HepG2 (cell line): Measurements from ENCODE around the gene ARIH2. TPM values are rescaled to one million over a fixed set of nuclear protein-coding genes. Genes with fewer than 3 reads are reported as not detected.

ENCODE experiments used
- ATAC-seq: fragments of 200-7000 bp; cut with Tn5 transposase; 3 replicates; pipeline ENCODE4 v1.9.1; 2020; ENCODE audit warnings: mild to moderate bottlenecking, moderate library complexity
- BruUV-seq: library from RNA; stranded (reverse); fragments of 400-500 nt; replicated peaks from 2 replicates; lab custom pipeline; 2021; lab: Mats Ljungman, UMichigan
- CTCF ChIA-PET: fragments of 300-600 bp; formaldehyde crosslinking; extraction: SDS; loops from one replicate; lab custom pipeline; 2021; ENCODE audit warnings: low total read pairs, inconsistent platforms, low intra/inter-chr PET ratio; lab: Yijun Ruan, JAX
- POLR2A ChIA-PET: fragments of 350-600 bp; sonication (Branson Sonifier 250); formaldehyde crosslinking; loops from one replicate; lab custom pipeline; 2020; ENCODE audit warnings: antibody characterized with exemption, inconsistent platforms; lab: Yijun Ruan, JAX
- DNase-seq: peaks from one replicate; pipeline ENCODE4 v3.0.0-alpha.2; 2015; ENCODE audit warnings: low spot score
- FAIRE-seq: peaks from 3 replicates; lab custom pipeline; 2011; peaks lifted over from hg19 to GRCh38; lab: Jason Lieb, UNC
- H2AFZ ChIP-seq: one replicate; pipeline ENCODE4 v1.6.1; 2011; ENCODE audit warnings: low read length, inconsistent platforms
- H3K27ac ChIP-seq: fragments of 300-600 bp; 3 replicates; pipeline ENCODE4 v1.8.0; 2011; ENCODE audit warnings: mixed run types, mild to moderate bottlenecking, mixed read lengths, low read length, inconsistent platforms; ENCODE audit not compliant: insufficient read depth; ENCODE audit errors: extremely low read length
- H3K27me3 ChIP-seq, 2 experiments: fragments of 200-600 bp in 1 of 2; 2 replicates in 1 of 2; 3 replicates in 1 of 2; pipeline versions ENCODE4 v1.6.0 to v1.8.0; 2011; ENCODE audit warnings: low read length in 2 of 2, mild to moderate bottlenecking in 2 of 2, moderate library complexity in 2 of 2, inconsistent platforms in 1 of 2; ENCODE audit not compliant: insufficient read depth in 2 of 2, control insufficient read depth in 1 of 2
- H3K36me3 ChIP-seq, 2 experiments: fragments of 200-600 bp in 1 of 2; replicated peaks in 1 of 2; 2 replicates in 1 of 2; 3 replicates in 1 of 2; pipeline versions ENCODE4 v1.5.1 to v1.8.0; 2011; ENCODE audit warnings: low read length in 2 of 2, inconsistent platforms in 1 of 2; ENCODE audit not compliant: insufficient read depth in 2 of 2, control insufficient read depth in 1 of 2
- H3K4me1 ChIP-seq: 2 replicates; pipeline ENCODE4 v1.5.1; 2012; ENCODE audit warnings: low read length, inconsistent platforms; ENCODE audit not compliant: insufficient read depth
- H3K4me2 ChIP-seq: 2 replicates; pipeline ENCODE4 v1.6.0; 2011; ENCODE audit warnings: low read depth, low read length, inconsistent platforms
- H3K4me3 ChIP-seq, 3 experiments: fragments of 200-600 bp in 1 of 3; sonication (generic), shearing (Covaris generic) in 1 of 3; replicated peaks in 1 of 3; 2 replicates each; pipeline ENCODE4 v1.5.1; 2011 to 2016; ENCODE audit warnings: low read length in 3 of 3, inconsistent platforms in 2 of 3, low read depth in 2 of 3, mild to moderate bottlenecking in 2 of 3, control low read depth in 1 of 3, mixed read lengths in 1 of 3; ENCODE audit not compliant: insufficient read depth in 1 of 3
- H3K79me2 ChIP-seq: one replicate; pipeline ENCODE4 v1.6.1; 2011; ENCODE audit warnings: low read length, inconsistent platforms; ENCODE audit not compliant: insufficient read depth
- H3K9ac ChIP-seq: 2 replicates; pipeline ENCODE4 v1.6.0; 2011; ENCODE audit warnings: mild to moderate bottlenecking, low read depth, low read length, inconsistent platforms; ENCODE audit not compliant: insufficient read depth
- H3K9me3 ChIP-seq: 2 replicates; pipeline ENCODE4 v1.5.1; 2012; ENCODE audit warnings: mild to moderate bottlenecking, low read length
- H4K20me1 ChIP-seq: 2 replicates; pipeline ENCODE4 v1.6.0; 2011; ENCODE audit warnings: inconsistent platforms, mild to moderate bottlenecking, low read length, moderate library complexity; ENCODE audit not compliant: insufficient read depth
- CEBPB ChIP-seq: IDR thresholded peaks from 2 replicates; pipeline ENCODE4 v1.6.1; 2011; ENCODE audit warnings: low read depth, low read length, improper control_type of control experiment, borderline replicate concordance
- ERF ChIP-seq: IDR thresholded peaks from 2 replicates; pipeline ENCODE4 v1.6.1; 2018; ENCODE audit warnings: missing biosample characterization, missing genetic modification reagents
- GZF1 ChIP-seq: sonication (generic); formaldehyde crosslinking; IDR thresholded peaks from 2 replicates; pipeline ENCODE4 v1.5.1; 2020; ENCODE audit warnings: mild to moderate bottlenecking, missing genetic modification reagents
- KDM5B ChIP-seq: sonication (generic); formaldehyde crosslinking; IDR thresholded peaks from 2 replicates; pipeline ENCODE4 v1.4.0; 2020; ENCODE audit warnings: missing genetic modification reagents, mild to moderate bottlenecking, borderline replicate concordance
- KLF12 ChIP-seq: sonication (generic); formaldehyde crosslinking; IDR thresholded peaks from 2 replicates; pipeline ENCODE4 v1.4.0; 2020; ENCODE audit warnings: missing genetic modification reagents, borderline replicate concordance
- NCOR1 ChIP-seq: fragments of 200-600 bp; sonication (generic); IDR thresholded peaks from 2 replicates; pipeline ENCODE4 v1.7.0; 2017; ENCODE audit warnings: antibody characterized with exemption, low read length, borderline replicate concordance
- RFX1 ChIP-seq: fragments of 450-650 bp; IDR thresholded peaks from 2 replicates; pipeline ENCODE4 v1.6.1; 2017
- SETDB1 ChIP-seq: sonication (generic); formaldehyde crosslinking; IDR thresholded peaks from 2 replicates; pipeline ENCODE4 v1.5.1; 2020; ENCODE audit warnings: missing genetic modification reagents, mild to moderate bottlenecking, borderline replicate concordance
- SMYD3 ChIP-seq: sonication (generic); formaldehyde crosslinking; IDR thresholded peaks from 2 replicates; pipeline ENCODE4 v1.8.1; 2023; ENCODE audit warnings: mild to moderate bottlenecking, missing genetic modification reagents
- XRCC5 ChIP-seq: fragments of 200-400 bp; formaldehyde crosslinking; optimal IDR thresholded peaks from 2 replicates; pipeline ENCODE3; 2017; ENCODE audit warnings: mild to moderate bottlenecking, low read length
- ZNF160 ChIP-seq: sonication (generic); formaldehyde crosslinking; IDR thresholded peaks from 2 replicates; pipeline ENCODE4 v1.8.0; 2022; ENCODE audit warnings: mild to moderate bottlenecking, inconsistent platforms, missing genetic modification reagents
- ZNF343 ChIP-seq: sonication (generic); formaldehyde crosslinking; IDR thresholded peaks from 2 replicates; pipeline ENCODE4 v1.4.0; 2020; ENCODE audit warnings: mild to moderate bottlenecking, missing genetic modification reagents
- ZNF780A ChIP-seq: sonication (generic); formaldehyde crosslinking; IDR thresholded peaks from 2 replicates; pipeline ENCODE4 v1.8.0; 2022; ENCODE audit warnings: mild to moderate bottlenecking, missing genetic modification reagents, moderate library complexity
- ZNF841 ChIP-seq: sonication (generic); formaldehyde crosslinking; IDR thresholded peaks from 2 replicates; pipeline ENCODE4 v1.8.1; 2023; ENCODE audit warnings: missing genetic modification reagents, borderline replicate concordance
- ZNF883 ChIP-seq: sonication (generic); formaldehyde crosslinking; IDR thresholded peaks from 2 replicates; pipeline ENCODE4 v1.5.1; 2020; ENCODE audit warnings: mild to moderate bottlenecking, missing genetic modification reagents; ENCODE audit errors: not compliant biosample characterization
- WGBS: methylation state at CpG from one replicate; pipeline ENCODE4 v1.1.6; 2017; ENCODE audit warnings: low lambda C conversion rate; 5-methylcytosine and 5-hydroxymethylcytosine counted together
- in situ Hi-C: cut with HindIII; loops from 2 replicates; pipeline ENCODE4 v1.10.0; 2017; ENCODE audit warnings: low pct_unique_long_range_greater_than_20kb; ENCODE audit not compliant: extremely low pct_ligation_motif_present
- intact Hi-C: fragments of 100-400 bp; cut with micrococcal nuclease; formaldehyde crosslinking; loops from one replicate; pipeline ENCODE4 v1.10.0; 2022; ENCODE audit not compliant: unreplicated experiment
- polyA plus RNA-seq, 8 experiments: library from polyadenylated mRNA; depleted of rRNA in 3 of 8; stranded (reverse) in 7 of 8; unstranded in 1 of 8; fragments of >200 nt; fragmentation: Illumina TruSeq in 4 of 8; extraction: Trizol in 4 of 8; gene quantifications; 2 replicates each; pipeline versions ENCODE4 v1.2.1 to v1.2.3, GENCODE V29; 2011 to 2016; ENCODE audit warnings: low read depth in 4 of 8, missing spikeins in 1 of 8, mixed read lengths in 1 of 8; ENCODE audit not compliant: insufficient read depth in 1 of 8
- total RNA-seq, 5 experiments: library from RNA; depleted of rRNA; stranded (reverse); fragments of >200 nt; fragmentation: Illumina TruSeq; extraction: Trizol; gene quantifications; 2 replicates each; pipeline ENCODE4 v1.2.3, GENCODE V29; 2016; ENCODE audit warnings: low read depth in 1 of 5
- TF ChIP-seq, protein P1 (sequence below): sonication (generic); formaldehyde crosslinking; conservative IDR thresholded peaks from 2 replicates; pipeline ENCODE4 v1.8.0; 2022; ENCODE audit warnings: mild to moderate bottlenecking, moderate library complexity, missing genetic modification reagents

ARIH2 gene
- total and polyA plus RNA-seq, 2 of the 13 experiments (the other 11 are each of a cell fraction or from before 2014, with no cell fraction given) = 64.8 to 83.3 TPM

DNA sequence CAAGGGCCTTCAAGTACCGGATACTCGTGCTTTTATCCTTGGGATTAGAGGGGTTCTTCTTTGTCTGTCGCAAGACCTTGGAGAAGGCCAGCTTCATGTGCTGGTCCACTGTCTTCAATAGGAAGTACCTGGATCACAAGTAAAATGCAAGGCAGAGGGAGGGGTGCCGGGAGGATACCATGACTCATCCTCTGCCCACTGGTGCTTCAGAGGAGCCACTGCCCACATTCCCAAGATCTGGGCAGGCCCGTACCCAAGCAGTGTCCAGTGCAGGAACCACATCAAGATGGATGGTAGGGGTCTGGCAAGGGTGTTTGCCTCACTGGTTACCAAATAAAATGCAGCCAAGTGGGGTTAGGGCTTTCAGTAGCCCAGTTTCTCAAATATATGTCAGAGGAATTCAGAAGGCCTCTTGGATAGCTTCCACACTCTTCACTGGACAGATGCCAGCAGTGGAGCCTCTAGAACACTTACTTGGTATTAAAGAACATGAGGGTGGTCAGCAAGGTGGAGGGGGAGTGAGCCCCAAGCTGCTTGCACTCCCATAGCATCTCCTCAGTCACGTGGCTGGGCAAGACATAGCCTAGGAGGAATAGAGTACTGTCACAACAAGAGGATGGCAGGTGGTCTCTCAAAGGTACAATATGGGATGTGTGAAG is 114.1 kb downstream of the ARIH2 start:
- DNase-seq (no peak), ATAC-seq (no peak), FAIRE-seq (no peak)
- in situ Hi-C loops = no loop called here
- Histone ChIP-seq H3K27ac (no peak overlapping the region), H2AFZ (no peak overlapping the region), H3K9me3 (no peaks in the 10 kb centered on the region), H3K4me2 (no peak overlapping the region), H4K20me1 (no peaks in the 10 kb centered on the region), H3K36me3 (peaks cover 20 to 67% of the 10 kb centered on the region in 2 experiments), H3K9ac (no peak overlapping the region), H3K79me2 (peaks cover 12% of the 10 kb centered on the region), H3K4me1 (peaks cover 18% of the 10 kb centered on the region), H3K27me3 (no peaks in the 10 kb centered on the region), H3K4me3 (no peak overlapping the region)
- BruUV-seq = no TSS peak
- intact Hi-C loops = no loop called here
- ChIA-PET POLR2A (no interaction called here), CTCF (no interaction called here)
- WGBS = 95% methylated on average over 6 of the region's 6 CpGs
- TF ChIP-seq KDM5B (no peak), ZNF160 (CRISPR knock-in tag) (no peak), SETDB1 (CRISPR knock-in tag) (no peak), ZNF883 (CRISPR knock-in tag) (no peak), ZNF780A (CRISPR knock-in tag) (no peak), RFX1 (no peak), XRCC5 (no peak), KLF12 (CRISPR knock-in tag) (no peak)

DNA sequence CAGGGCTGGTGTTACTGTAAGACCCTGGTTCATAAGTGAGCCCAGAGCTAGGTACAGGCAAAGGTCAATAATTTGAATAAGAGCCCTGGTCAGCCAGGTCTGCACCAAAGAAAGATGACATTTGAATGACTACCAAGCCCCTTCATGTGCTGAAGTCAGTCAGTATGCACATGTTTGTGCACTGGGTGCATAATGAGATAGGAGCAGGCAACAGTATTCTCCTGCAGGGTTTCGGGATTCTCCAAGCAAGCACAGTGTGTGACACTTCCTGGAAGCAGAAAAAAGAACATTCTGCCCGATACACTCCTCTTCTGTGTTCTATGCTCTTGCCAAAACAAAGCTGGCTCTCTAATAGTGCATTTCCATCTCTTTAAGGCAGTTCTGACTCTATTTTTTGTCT is 116.0 kb downstream of the ARIH2 start:
- Histone ChIP-seq H3K4me1 (peaks cover under 1% of the 10 kb centered on the region; the same call in 1 of the 2 replicates), H3K27ac (no peak overlapping the region), H4K20me1 (no peaks in the 10 kb centered on the region), H3K9me3 (no peaks in the 10 kb centered on the region), H3K79me2 (no peaks in the 10 kb centered on the region), H3K4me2 (no peak overlapping the region), H3K9ac (no peak overlapping the region), H3K27me3 (no peaks in the 10 kb centered on the region), H3K36me3 (peaks cover 24 to 70% of the 10 kb centered on the region in 2 experiments), H2AFZ (no peak overlapping the region), H3K4me3 (no peak overlapping the region)
- ChIA-PET CTCF (no interaction called here), POLR2A (interaction anchor here (1.3 kb wide), 1 partner anchor 13 kb away, joined by 7 read pairs; the partner anchor contains the start of gene NDUFAF3)
- in situ Hi-C loops (no loop called here), intact Hi-C loops (no loop called here)
- WGBS = 100% methylated on average over 2 of the region's 2 CpGs
- BruUV-seq = no TSS peak
- ATAC-seq (no peak), FAIRE-seq (no peak), DNase-seq (no peak)
- TF ChIP-seq SMYD3 = no peak
- TF ChIP-seq ERF (CRISPR knock-in tag) = no peak
- no peak for TF ChIP-seq ZNF841 (CRISPR knock-in tag)
- TF ChIP-seq, protein P1, sequence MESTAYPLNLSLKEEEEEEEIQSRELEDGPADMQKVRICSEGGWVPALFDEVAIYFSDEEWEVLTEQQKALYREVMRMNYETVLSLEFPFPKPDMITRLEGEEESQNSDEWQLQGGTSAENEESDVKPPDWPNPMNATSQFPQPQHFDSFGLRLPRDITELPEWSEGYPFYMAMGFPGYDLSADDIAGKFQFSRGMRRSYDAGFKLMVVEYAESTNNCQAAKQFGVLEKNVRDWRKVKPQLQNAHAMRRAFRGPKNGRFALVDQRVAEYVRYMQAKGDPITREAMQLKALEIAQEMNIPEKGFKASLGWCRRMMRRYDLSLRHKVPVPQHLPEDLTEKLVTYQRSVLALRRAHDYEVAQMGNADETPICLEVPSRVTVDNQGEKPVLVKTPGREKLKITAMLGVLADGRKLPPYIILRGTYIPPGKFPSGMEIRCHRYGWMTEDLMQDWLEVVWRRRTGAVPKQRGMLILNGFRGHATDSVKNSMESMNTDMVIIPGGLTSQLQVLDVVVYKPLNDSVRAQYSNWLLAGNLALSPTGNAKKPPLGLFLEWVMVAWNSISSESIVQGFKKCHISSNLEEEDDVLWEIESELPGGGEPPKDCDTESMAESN (CRISPR knock-in tag) = no peak
- TF ChIP-seq CEBPB = no peak
- TF ChIP-seq GZF1 (CRISPR knock-in tag) = no peak
- TF ChIP-seq NCOR1 = no peak
- no peak for TF ChIP-seq ZNF343 (CRISPR knock-in tag)
